HepG2 (cell line): ENCODE measurements around the gene NSUN6. TPM values are rescaled to one million over a fixed set of nuclear protein-coding genes. Genes with fewer than 3 reads are reported as not detected.

Experiments used
- CREM ChIP-seq, 2 experiments: sonication (generic) in 1 of 2; formaldehyde crosslinking in 1 of 2; IDR thresholded peaks; 2 replicates each; pipeline versions ENCODE4 v1.4.0 to v1.6.1; 2016 to 2020; ENCODE audit warnings: antibody characterized with exemption in 1 of 2, mild to moderate bottlenecking in 1 of 2, missing genetic modification reagents in 1 of 2
- FOSL1 ChIP-seq: sonication (generic); formaldehyde crosslinking; IDR thresholded peaks from 2 replicates; pipeline ENCODE4 v1.9.0; 2021; ENCODE audit warnings: missing genetic modification reagents, borderline replicate concordance
- FOXA1 ChIP-seq, 2 experiments: fragments of 450-650 bp in 1 of 2; sonication (generic) in 1 of 2; formaldehyde crosslinking in 1 of 2; IDR thresholded peaks; 2 replicates each; pipeline versions ENCODE4 v1.4.0 to v1.6.1; 2016 to 2020; ENCODE audit warnings: missing genetic modification reagents in 1 of 2
- GATA4 ChIP-seq: sonication (generic); IDR thresholded peaks from 2 replicates; pipeline ENCODE4 v1.6.1; 2016; ENCODE audit warnings: antibody characterized with exemption, low read depth, borderline replicate concordance
- HNF4A ChIP-seq: sonication (generic); formaldehyde crosslinking; IDR thresholded peaks from 2 replicates; pipeline ENCODE4 v1.4.0; 2020; ENCODE audit warnings: missing genetic modification reagents
- IRX3 ChIP-seq: sonication (generic); formaldehyde crosslinking; IDR thresholded peaks from 2 replicates; pipeline ENCODE4 v1.8.1; 2023; ENCODE audit warnings: mild to moderate bottlenecking, low read depth, missing genetic modification reagents, borderline replicate concordance
- JUNB ChIP-seq: sonication (generic); formaldehyde crosslinking; IDR thresholded peaks from 2 replicates; pipeline ENCODE4 v1.8.0; 2022; ENCODE audit warnings: missing genetic modification reagents, mild to moderate bottlenecking, borderline replicate concordance
- RXRB ChIP-seq: IDR thresholded peaks from 2 replicates; pipeline ENCODE4 v1.6.1; 2016; ENCODE audit warnings: borderline replicate concordance, missing genetic modification reagents, missing compliant biosample characterization
- SRSF9 ChIP-seq: fragments of 200-400 bp; formaldehyde crosslinking; IDR thresholded peaks from 2 replicates; pipeline ENCODE4 v1.6.1; 2018; ENCODE audit warnings: borderline replicate concordance, mild to moderate bottlenecking, low read depth, low read length; ENCODE audit not compliant: insufficient read depth, poor library complexity, severe bottlenecking
- THAP11 ChIP-seq: IDR thresholded peaks from 2 replicates; pipeline ENCODE4 v1.6.1; 2016; ENCODE audit warnings: missing biosample characterization, missing genetic modification reagents
- ZBTB3 ChIP-seq: sonication (generic); formaldehyde crosslinking; IDR thresholded peaks from 2 replicates; pipeline ENCODE4 v1.4.0; 2020; ENCODE audit warnings: low read depth, mild to moderate bottlenecking, moderate library complexity, missing genetic modification reagents, borderline replicate concordance
- ZGPAT ChIP-seq: IDR thresholded peaks from 2 replicates; pipeline ENCODE4 v1.6.1; 2016; ENCODE audit warnings: mild to moderate bottlenecking
- ZNF282 ChIP-seq: fragments of 450-650 bp; IDR thresholded peaks from 2 replicates; pipeline ENCODE4 v1.6.1; 2018; ENCODE audit not compliant: partially characterized antibody
- ZNF343 ChIP-seq: sonication (generic); formaldehyde crosslinking; IDR thresholded peaks from 2 replicates; pipeline ENCODE4 v1.4.0; 2020; ENCODE audit warnings: mild to moderate bottlenecking, missing genetic modification reagents
- ZNF670 ChIP-seq: sonication (generic); formaldehyde crosslinking; IDR thresholded peaks from 2 replicates; pipeline ENCODE4 v1.8.0; 2022; ENCODE audit warnings: mild to moderate bottlenecking, missing genetic modification reagents, borderline replicate concordance
- ZNF883 ChIP-seq: sonication (generic); formaldehyde crosslinking; IDR thresholded peaks from 2 replicates; pipeline ENCODE4 v1.5.1; 2020; ENCODE audit warnings: mild to moderate bottlenecking, missing genetic modification reagents; ENCODE audit errors: not compliant biosample characterization
- polyA plus RNA-seq, 8 experiments: library from polyadenylated mRNA; depleted of rRNA in 3 of 8; stranded (reverse) in 7 of 8; unstranded in 1 of 8; fragments of >200 nt; fragmentation: Illumina TruSeq in 4 of 8; extraction: Trizol in 4 of 8; gene quantifications; 2 replicates each; pipeline versions ENCODE4 v1.2.1 to v1.2.3, GENCODE V29; 2011 to 2016; ENCODE audit warnings: low read depth in 4 of 8, missing spikeins in 1 of 8, mixed read lengths in 1 of 8; ENCODE audit not compliant: insufficient read depth in 1 of 8
- total RNA-seq, 5 experiments: library from RNA; depleted of rRNA; stranded (reverse); fragments of >200 nt; fragmentation: Illumina TruSeq; extraction: Trizol; gene quantifications; 2 replicates each; pipeline ENCODE4 v1.2.3, GENCODE V29; 2016; ENCODE audit warnings: low read depth in 1 of 5
- TF ChIP-seq, protein P1 (sequence below): fragments of 450-650 bp; IDR thresholded peaks from 2 replicates; pipeline ENCODE4 v1.6.1; 2017; ENCODE audit warnings: mild to moderate bottlenecking
- TF ChIP-seq, protein P2 (sequence below): sonication (generic); formaldehyde crosslinking; IDR thresholded peaks from 2 replicates; pipeline ENCODE4 v1.4.0; 2020; ENCODE audit warnings: mild to moderate bottlenecking, missing genetic modification reagents
- TF ChIP-seq, protein P3 (sequence below): sonication (generic); formaldehyde crosslinking; IDR thresholded peaks from 2 replicates; pipeline ENCODE4 v1.4.0; 2020; ENCODE audit warnings: missing genetic modification reagents, borderline replicate concordance
- TF ChIP-seq, protein P4 (sequence below): sonication (generic); formaldehyde crosslinking; IDR thresholded peaks from 2 replicates; pipeline ENCODE4 v1.8.0; 2023; ENCODE audit warnings: mild to moderate bottlenecking, missing genetic modification reagents

Gene NSUN6
- total and polyA plus RNA-seq, 2 of the 13 experiments (the other 11 are each of a cell fraction or from before 2014, with no cell fraction given) = 17.2 to 19.3 TPM

DNA sequence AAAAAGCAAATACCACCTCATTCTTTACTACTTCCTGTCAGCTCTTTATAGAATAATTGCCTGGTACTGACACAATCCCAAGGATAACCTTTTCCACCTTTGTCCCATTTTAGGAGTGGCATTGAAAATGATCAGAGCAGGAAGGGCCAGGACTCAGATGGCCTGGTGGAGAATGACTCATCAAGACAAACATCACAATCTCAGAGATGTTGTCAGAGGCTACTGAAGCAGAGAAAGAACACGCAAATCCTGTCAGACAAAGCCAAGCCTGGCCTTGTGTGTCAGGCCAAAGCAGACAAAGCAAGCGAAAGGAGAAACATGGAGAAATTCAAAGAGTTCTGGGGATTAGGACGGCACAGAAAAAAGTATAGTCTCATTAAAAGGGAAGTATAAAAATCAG is 40.9 kb downstream of the NSUN6 start (continued):
- peak; percentile 91 for TF ChIP-seq ZGPAT
- peak; percentile 39; the same call in 1 of the 2 replicates for TF ChIP-seq GATA4
- TF ChIP-seq THAP11 (CRISPR knock-in tag) = peak; percentile 72; the same call in 1 of the 2 replicates
- TF ChIP-seq IRX3 (CRISPR knock-in tag) = no peak
- TF ChIP-seq CREM (IDR thresholded peaks at IDR 0.05) = peak; percentile 82
- TF ChIP-seq CREM (CRISPR knock-in tag; IDR thresholded peaks at IDR 0.05) = no peak
- TF ChIP-seq ZNF282 = no peak
- TF ChIP-seq HNF4A (CRISPR knock-in tag) = peak; percentile 70
- TF ChIP-seq, protein P1, sequence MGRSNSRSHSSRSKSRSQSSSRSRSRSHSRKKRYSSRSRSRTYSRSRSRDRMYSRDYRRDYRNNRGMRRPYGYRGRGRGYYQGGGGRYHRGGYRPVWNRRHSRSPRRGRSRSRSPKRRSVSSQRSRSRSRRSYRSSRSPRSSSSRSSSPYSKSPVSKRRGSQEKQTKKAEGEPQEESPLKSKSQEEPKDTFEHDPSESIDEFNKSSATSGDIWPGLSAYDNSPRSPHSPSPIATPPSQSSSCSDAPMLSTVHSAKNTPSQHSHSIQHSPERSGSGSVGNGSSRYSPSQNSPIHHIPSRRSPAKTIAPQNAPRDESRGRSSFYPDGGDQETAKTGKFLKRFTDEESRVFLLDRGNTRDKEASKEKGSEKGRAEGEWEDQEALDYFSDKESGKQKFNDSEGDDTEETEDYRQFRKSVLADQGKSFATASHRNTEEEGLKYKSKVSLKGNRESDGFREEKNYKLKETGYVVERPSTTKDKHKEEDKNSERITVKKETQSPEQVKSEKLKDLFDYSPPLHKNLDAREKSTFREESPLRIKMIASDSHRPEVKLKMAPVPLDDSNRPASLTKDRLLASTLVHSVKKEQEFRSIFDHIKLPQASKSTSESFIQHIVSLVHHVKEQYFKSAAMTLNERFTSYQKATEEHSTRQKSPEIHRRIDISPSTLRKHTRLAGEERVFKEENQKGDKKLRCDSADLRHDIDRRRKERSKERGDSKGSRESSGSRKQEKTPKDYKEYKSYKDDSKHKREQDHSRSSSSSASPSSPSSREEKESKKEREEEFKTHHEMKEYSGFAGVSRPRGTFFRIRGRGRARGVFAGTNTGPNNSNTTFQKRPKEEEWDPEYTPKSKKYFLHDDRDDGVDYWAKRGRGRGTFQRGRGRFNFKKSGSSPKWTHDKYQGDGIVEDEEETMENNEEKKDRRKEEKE = no peak
- 0 out of 2 replicates have a peak, but pooled peaks have one; percentile 23 for TF ChIP-seq ZNF670 (CRISPR knock-in tag)
- no peak for TF ChIP-seq ZNF343 (CRISPR knock-in tag)
- no peak for TF ChIP-seq ZBTB3 (CRISPR knock-in tag)
- peak; percentile 98 for TF ChIP-seq RXRB (CRISPR knock-in tag)
- TF ChIP-seq, protein P2, sequence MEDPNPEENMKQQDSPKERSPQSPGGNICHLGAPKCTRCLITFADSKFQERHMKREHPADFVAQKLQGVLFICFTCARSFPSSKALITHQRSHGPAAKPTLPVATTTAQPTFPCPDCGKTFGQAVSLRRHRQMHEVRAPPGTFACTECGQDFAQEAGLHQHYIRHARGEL = no peak
- peak; percentile 48; the same call in 1 of the 2 replicates for TF ChIP-seq FOXA1 (IDR thresholded peaks at IDR 0.05)
- peak; percentile 95 for TF ChIP-seq FOXA1 (CRISPR knock-in tag; IDR thresholded peaks at IDR 0.05)
- TF ChIP-seq, protein P3, sequence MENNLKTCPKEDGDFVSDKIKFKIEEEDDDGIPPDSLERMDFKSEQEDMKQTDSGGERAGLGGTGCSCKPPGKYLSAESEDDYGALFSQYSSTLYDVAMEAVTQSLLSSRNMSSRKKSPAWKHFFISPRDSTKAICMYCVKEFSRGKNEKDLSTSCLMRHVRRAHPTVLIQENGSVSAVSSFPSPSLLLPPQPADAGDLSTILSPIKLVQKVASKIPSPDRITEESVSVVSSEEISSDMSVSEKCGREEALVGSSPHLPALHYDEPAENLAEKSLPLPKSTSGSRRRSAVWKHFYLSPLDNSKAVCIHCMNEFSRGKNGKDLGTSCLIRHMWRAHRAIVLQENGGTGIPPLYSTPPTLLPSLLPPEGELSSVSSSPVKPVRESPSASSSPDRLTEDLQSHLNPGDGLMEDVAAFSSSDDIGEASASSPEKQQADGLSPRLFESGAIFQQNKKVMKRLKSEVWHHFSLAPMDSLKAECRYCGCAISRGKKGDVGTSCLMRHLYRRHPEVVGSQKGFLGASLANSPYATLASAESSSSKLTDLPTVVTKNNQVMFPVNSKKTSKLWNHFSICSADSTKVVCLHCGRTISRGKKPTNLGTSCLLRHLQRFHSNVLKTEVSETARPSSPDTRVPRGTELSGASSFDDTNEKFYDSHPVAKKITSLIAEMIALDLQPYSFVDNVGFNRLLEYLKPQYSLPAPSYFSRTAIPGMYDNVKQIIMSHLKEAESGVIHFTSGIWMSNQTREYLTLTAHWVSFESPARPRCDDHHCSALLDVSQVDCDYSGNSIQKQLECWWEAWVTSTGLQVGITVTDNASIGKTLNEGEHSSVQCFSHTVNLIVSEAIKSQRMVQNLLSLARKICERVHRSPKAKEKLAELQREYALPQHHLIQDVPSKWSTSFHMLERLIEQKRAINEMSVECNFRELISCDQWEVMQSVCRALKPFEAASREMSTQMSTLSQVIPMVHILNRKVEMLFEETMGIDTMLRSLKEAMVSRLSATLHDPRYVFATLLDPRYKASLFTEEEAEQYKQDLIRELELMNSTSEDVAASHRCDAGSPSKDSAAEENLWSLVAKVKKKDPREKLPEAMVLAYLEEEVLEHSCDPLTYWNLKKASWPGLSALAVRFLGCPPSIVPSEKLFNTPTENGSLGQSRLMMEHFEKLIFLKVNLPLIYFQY (CRISPR knock-in tag) = peak; percentile 40; the same call in 1 of the 2 replicates
- TF ChIP-seq JUNB (CRISPR knock-in tag) = peak; percentile 98
- TF ChIP-seq ZNF883 = no peak
- TF ChIP-seq, protein P4, sequence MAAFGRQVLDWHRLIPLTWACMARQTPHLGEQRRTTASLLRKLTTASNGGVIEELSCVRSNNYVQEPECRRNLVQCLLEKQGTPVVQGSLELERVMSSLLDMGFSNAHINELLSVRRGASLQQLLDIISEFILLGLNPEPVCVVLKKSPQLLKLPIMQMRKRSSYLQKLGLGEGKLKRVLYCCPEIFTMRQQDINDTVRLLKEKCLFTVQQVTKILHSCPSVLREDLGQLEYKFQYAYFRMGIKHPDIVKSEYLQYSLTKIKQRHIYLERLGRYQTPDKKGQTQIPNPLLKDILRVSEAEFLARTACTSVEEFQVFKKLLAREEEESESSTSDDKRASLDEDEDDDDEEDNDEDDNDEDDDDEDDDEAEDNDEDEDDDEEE (CRISPR knock-in tag) = no peak
- peak; percentile 99 for TF ChIP-seq FOSL1
- TF ChIP-seq SRSF9 = no peak
